ENCODE data around the gene HTRA3. TPM values are rescaled to one million over a fixed set of nuclear protein-coding genes. Genes with fewer than 3 reads are reported as not detected.

HTRA3 gene
- total and polyA plus RNA-seq, 2 of the 8 experiments (the other 6 are each of a cell fraction or from before 2014, with no cell fraction given), result 3.2 to 5.8 TPM

GRCh38 chr4:8338351-8338961, 68.9 kb downstream of the HTRA3 start:
- Histone ChIP-seq H2AK5ac (ENCODE audit: low read depth, low read length) (no peak overlapping the region), H3K56ac (replicated peaks; ENCODE audit: insufficient read length, low read depth, low read length) (no peak overlapping the region), H3K23me2 (ENCODE audit: low read depth, low read length) (0 out of 2 replicates have a peak, but pooled peaks cover 1% of the 10 kb centered on the region), H4K20me1 (replicated peaks in 1 of 2; ENCODE audit: control insufficient read depth in 1 of 2, insufficient read depth in 2 of 2, low read length in 2 of 2) (no peaks in the 10 kb centered on the region), H2BK12ac (ENCODE audit: low read depth, low read length) (no peak overlapping the region), H4K5ac (ENCODE audit: insufficient read length, low read depth, low read length) (no peak overlapping the region), H3K23ac (ENCODE audit: insufficient read length) (no peak overlapping the region), H2BK15ac (ENCODE audit: low read length) (no peak overlapping the region), H3K27me3 (replicated peaks in 1 of 4; ENCODE audit: control insufficient read depth in 3 of 4, extremely low read depth in 1 of 4, insufficient read depth in 3 of 4, low read length in 3 of 4) (no peaks in the 10 kb centered on the region), H2AFZ (ENCODE audit: low read length) (no peak overlapping the region), H3K9ac (replicated peaks in 1 of 4; ENCODE audit: extremely low read depth in 1 of 4, low read depth in 3 of 4, low read length in 3 of 4) (no peak overlapping the region), H3K36me3 (ENCODE audit: control insufficient read depth in 2 of 4, insufficient read depth in 4 of 4, low read length in 3 of 4) (no peaks in the 10 kb centered on the region), H3K4me2 (ENCODE audit: insufficient read depth in 1 of 2, low read depth in 2 of 2, low read length in 2 of 2) (no peak overlapping the region), H3K14ac (ENCODE audit: insufficient read length) (no peak overlapping the region), H4K8ac (ENCODE audit: extremely low read depth, insufficient read depth, low read length) (no peak overlapping the region), H2BK5ac (ENCODE audit: low read depth, low read length) (no peak overlapping the region), H3K18ac (ENCODE audit: extremely low read depth, low read length) (no peak overlapping the region), H3K79me2 (ENCODE audit: control insufficient read depth in 1 of 2, insufficient read depth in 2 of 2, low read length in 2 of 2) (no peaks in the 10 kb centered on the region), H3K4me1 (replicated peaks in 1 of 4; ENCODE audit: control insufficient read depth in 3 of 4, insufficient read depth in 4 of 4, low read length in 3 of 4) (peaks cover 0 to 4% (median 2%) of the 10 kb centered on the region in 4 experiments; a peak in 3 of 7 replicates), H2BK120ac (replicated peaks; ENCODE audit: low read depth, low read length) (no peak overlapping the region), H3K27ac (ENCODE audit: low read depth, low read length) (no peak overlapping the region), H2BK20ac (ENCODE audit: low read length) (no peak overlapping the region), H3K4ac (replicated peaks; ENCODE audit: insufficient read length, low read depth, low read length) (no peak overlapping the region), H3K9me3 (ENCODE audit: insufficient read depth in 2 of 2, low read depth in 1 of 2, low read length in 1 of 2) (peaks cover 0 to 4% of the 10 kb centered on the region in 2 experiments; a peak in 1 of 4 replicates), H3K79me1 (ENCODE audit: low read depth, low read length) (no peaks in the 10 kb centered on the region), H3K4me3 (ENCODE audit: extremely low read depth in 1 of 4, insufficient read depth in 2 of 4, low read depth in 3 of 4, low read length in 4 of 4) (no peak overlapping the region), H4K91ac (replicated peaks; ENCODE audit: insufficient read length, low read length) (no peak overlapping the region)
- 93% methylated on average over 4 of the region's 4 CpGs; no CpG with 5 or more reads in 1 of the 2 experiments for WGBS, 2 experiments (ENCODE audit: extremely low coverage in 1 of 2, insufficient coverage in 1 of 2, insufficient read length in 1 of 2, insufficient replicate concordance in 2 of 2, low coverage in 1 of 2, low lambda C conversion rate in 2 of 2, missing lambda C conversion rate in 1 of 2)
- POLR2A ChIA-PET (ENCODE audit: partially characterized antibody), result no interaction called here
- DNase-seq (ENCODE audit: low read depth in 1 of 2, low spot score in 2 of 2) (no peak), FAIRE-seq (no peak)
- no peak for TF ChIP-seq E2F6 (IDR thresholded peaks at IDR 0.05)
- TF ChIP-seq SIX5 (IDR thresholded peaks at IDR 0.05; ENCODE audit: low read depth, low read length), result no peak
- no peak for TF ChIP-seq CREB1 (IDR thresholded peaks at IDR 0.05)
- no peak for TF ChIP-seq NANOG (IDR thresholded peaks at IDR 0.05; ENCODE audit: insufficient read depth, low read depth, low read length, poor library complexity, severe bottlenecking)
- no peak for TF ChIP-seq JUN (IDR thresholded peaks at IDR 0.05; ENCODE audit: low read depth, low read length)
- TF ChIP-seq TEAD4 (IDR thresholded peaks at IDR 0.05; ENCODE audit: low read depth, low read length), result no peak
- no peak for TF ChIP-seq SRF (IDR thresholded peaks at IDR 0.05; ENCODE audit: low read depth, low read length)
- no peak for TF ChIP-seq SIN3A (conservative IDR thresholded peaks at IDR 0.05 in 1 of 2, IDR thresholded peaks at IDR 0.05 in 1 of 2; ENCODE audit: low read depth in 1 of 2, low read length in 2 of 2)
- no peak for TF ChIP-seq EZH2 (IDR thresholded peaks at IDR 0.05; ENCODE audit: low read depth, low read length, severe bottlenecking)
- no peak for TF ChIP-seq SUZ12 (IDR thresholded peaks at IDR 0.05; ENCODE audit: low read length)
- no peak for TF ChIP-seq MAX (IDR thresholded peaks at IDR 0.05)
- CTCF ChIA-PET (ENCODE audit: partially characterized antibody), result interaction anchor here (0.6 kb wide), 1 partner anchor 472 kb away, joined by 3 read pairs; no protein-coding TSS in a partner anchor

All from H1 (cell line).